Breast epithelium (tissue), 4 donors: ENCODE results near the gene BRCC3. TPM values are rescaled to one million over a fixed set of nuclear protein-coding genes. Genes with fewer than 3 reads are reported as not detected.
"Not testable (repeated sequence)": the region's sequence is repeated elsewhere in the genome, so short reads cannot be mapped to it uniquely, and the experiment has no call there.

Experiments
- DNase-seq, 2 donors: peaks; one replicate each; pipeline ENCODE4 v3.0.0-alpha.2; 2019; ENCODE audit warnings: low spot score in 2 of 2
- H3K27ac ChIP-seq, 2 donors: fragments of 200-600 bp; sonication (generic) in 1 of 2; one replicate each; pipeline ENCODE4 v1.5.1; 2016 to 2019; ENCODE audit warnings: mild to moderate bottlenecking in 1 of 2
- H3K27me3 ChIP-seq, 2 donors: fragments of 200-600 bp; sonication (generic) in 1 of 2; one replicate each; pipeline versions ENCODE4 v1.5.1 to v1.6.0; 2017 to 2019; ENCODE audit warnings: control low read depth in 1 of 2, mild to moderate bottlenecking in 1 of 2
- H3K36me3 ChIP-seq: fragments of 200-600 bp; one replicate; pipeline ENCODE4 v1.5.1; 2019
- H3K4me1 ChIP-seq, 2 donors: fragments of 200-600 bp; sonication (generic); one replicate each; pipeline ENCODE4 v1.5.1; 2016 to 2019; ENCODE audit warnings: control low read depth in 1 of 2
- H3K4me3 ChIP-seq, 3 donors: fragments of 200-600 bp; sonication (generic); 1 replicate in 2 of 3; 2 replicates in 1 of 3; pipeline ENCODE4 v1.5.1; 2016 to 2019; ENCODE audit warnings: mild to moderate bottlenecking in 3 of 3, moderate library complexity in 2 of 3
- H3K9me3 ChIP-seq, 2 donors: fragments of 200-600 bp; sonication (generic) in 1 of 2; one replicate each; pipeline ENCODE4 v1.5.1; 2016 to 2019; ENCODE audit warnings: control low read depth in 1 of 2
- POLR2A ChIP-seq: fragments of 450-650 bp; IDR thresholded peaks from one replicate; pipeline ENCODE4 v1.6.1; 2016; ENCODE audit warnings: antibody characterized with exemption, mild to moderate bottlenecking, moderate library complexity
- POLR2AphosphoS5 ChIP-seq, 3 donors: sonication (generic); formaldehyde crosslinking; IDR thresholded peaks; one replicate each; pipeline ENCODE4 v1.6.1; 2017; ENCODE audit warnings: antibody characterized with exemption in 3 of 3
- intact Hi-C: fragments of 100-400 bp; cut with DNase I; formaldehyde crosslinking; loops from one replicate; pipeline ENCODE4 v1.15.1; 2023; ENCODE audit warnings: low total_unique reads
- total RNA-seq, 3 donors: library from RNA; depleted of rRNA; stranded (reverse); fragments of >200 nt; gene quantifications; one replicate each; pipeline ENCODE4 v1.1.0, GENCODE V29; 2016
- TF ChIP-seq, protein P1 (sequence below), 3 donors: fragments of 450-650 bp; IDR thresholded peaks; one replicate each; pipeline ENCODE4 v1.5.1; 2016 to 2017; ENCODE audit warnings: antibody characterized with exemption in 3 of 3, mild to moderate bottlenecking in 3 of 3, moderate library complexity in 3 of 3

BRCC3 gene
- total RNA-seq, 3 donors from 2014 or later, result 12.8 to 16.0 (median 13.1) TPM

DNA sequence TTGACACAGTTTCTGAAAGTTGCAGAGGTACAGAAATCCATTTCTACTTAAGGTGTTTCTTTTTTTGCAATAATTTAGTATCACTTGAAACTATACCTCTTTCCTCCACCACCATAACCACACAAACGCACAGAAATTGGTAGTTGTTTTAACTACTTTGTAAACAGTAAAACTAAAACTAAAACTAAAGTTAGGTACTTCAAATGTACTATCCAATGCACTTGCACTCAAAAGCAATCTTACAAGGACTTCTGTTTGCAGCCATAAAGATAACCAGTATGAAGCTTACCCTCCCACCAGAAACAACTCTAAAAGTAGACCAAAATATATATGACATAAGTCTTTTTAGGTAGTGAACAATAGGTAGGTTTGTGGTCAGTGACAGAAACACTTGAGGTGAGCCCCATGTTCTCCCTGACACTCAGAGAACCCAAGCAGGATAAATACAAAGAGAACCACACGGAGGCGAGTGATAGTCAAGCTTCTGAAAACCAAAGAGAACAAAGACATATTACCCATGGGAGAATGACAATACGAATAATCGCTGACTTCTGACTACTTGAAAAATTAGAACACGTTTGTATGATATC, 72.7 kb downstream of the BRCC3 start:
- Histone ChIP-seq H3K36me3 (no peaks in the 10 kb centered on the region), H3K9me3 (no peaks in the 10 kb centered on the region), H3K27ac (no peak overlapping the region), H3K27me3 (no peaks in the 10 kb centered on the region), H3K4me1 (no peaks in the 10 kb centered on the region), H3K4me3 (no peak overlapping the region)
- intact Hi-C loops, result no loop called here
- DNase-seq, result no peak
- no peak for TF ChIP-seq POLR2A
- TF ChIP-seq, protein P1, sequence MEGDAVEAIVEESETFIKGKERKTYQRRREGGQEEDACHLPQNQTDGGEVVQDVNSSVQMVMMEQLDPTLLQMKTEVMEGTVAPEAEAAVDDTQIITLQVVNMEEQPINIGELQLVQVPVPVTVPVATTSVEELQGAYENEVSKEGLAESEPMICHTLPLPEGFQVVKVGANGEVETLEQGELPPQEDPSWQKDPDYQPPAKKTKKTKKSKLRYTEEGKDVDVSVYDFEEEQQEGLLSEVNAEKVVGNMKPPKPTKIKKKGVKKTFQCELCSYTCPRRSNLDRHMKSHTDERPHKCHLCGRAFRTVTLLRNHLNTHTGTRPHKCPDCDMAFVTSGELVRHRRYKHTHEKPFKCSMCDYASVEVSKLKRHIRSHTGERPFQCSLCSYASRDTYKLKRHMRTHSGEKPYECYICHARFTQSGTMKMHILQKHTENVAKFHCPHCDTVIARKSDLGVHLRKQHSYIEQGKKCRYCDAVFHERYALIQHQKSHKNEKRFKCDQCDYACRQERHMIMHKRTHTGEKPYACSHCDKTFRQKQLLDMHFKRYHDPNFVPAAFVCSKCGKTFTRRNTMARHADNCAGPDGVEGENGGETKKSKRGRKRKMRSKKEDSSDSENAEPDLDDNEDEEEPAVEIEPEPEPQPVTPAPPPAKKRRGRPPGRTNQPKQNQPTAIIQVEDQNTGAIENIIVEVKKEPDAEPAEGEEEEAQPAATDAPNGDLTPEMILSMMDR (IDR thresholded peaks at IDR 0.05), result no peak

DNA sequence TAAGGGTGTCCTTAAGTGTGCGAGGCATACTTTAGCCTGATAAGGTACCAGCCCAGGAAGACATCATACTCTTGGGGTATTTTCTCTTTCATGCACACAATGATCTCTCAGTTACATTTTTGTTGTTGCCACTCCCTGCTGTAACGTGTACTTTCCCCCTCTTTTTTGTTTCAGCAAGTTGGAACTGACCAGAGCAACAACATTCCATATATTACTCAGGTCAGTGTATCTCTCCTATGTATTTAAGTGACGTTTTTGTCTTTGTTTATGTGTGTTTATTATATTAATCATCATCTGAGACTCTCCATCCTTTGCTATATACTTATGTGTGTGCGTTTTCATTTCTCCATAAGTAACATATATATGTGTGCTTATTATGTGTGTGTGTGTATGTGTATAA, 73.6 kb downstream of the BRCC3 start:
- DNase-seq, result no peak
- TF ChIP-seq, protein P1 (IDR thresholded peaks at IDR 0.05), result no peak
- TF ChIP-seq POLR2AphosphoS5 (IDR thresholded peaks at IDR 0.05), result no peak
- intact Hi-C loops, result no loop called here

DNA sequence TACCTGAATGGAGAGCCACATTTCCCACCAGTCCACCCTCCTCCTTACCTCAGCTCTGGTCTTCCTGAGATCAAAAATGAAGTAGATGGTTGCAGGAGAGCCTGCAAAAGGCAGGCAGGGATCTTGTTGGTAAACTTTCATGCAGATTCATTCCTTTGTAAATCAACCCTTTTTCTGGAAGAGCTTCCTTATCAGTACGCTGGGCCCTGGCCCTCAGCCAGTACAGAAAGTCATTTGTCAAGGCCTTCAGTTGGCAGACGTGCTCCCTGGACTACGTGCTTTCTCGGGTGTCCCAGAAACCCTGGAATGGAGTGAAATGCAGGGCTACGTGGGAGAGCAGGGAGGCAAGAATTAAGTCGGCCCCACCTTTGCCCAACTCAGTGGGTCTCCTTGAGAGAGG, 76.3 kb downstream of the BRCC3 start:
- H3K27me3 ChIP-seq, H3K36me3 ChIP-seq, H3K4me3 ChIP-seq, DNase-seq, H3K4me1 ChIP-seq, intact Hi-C loops, H3K27ac ChIP-seq: not testable (repeated sequence)
- peaks cover 0 to 19% of the 10 kb centered on the region in 2 donors for H3K9me3 ChIP-seq

More for the DNA sequence above, 73.6 kb downstream of the BRCC3 start:
- no peaks in the 10 kb centered on the region for H3K27me3 ChIP-seq
- H3K36me3 ChIP-seq, result no peaks in the 10 kb centered on the region
- H3K4me3 ChIP-seq, result no peak overlapping the region
- H3K9me3 ChIP-seq, result peaks cover 0 to under 1% of the 10 kb centered on the region in 2 donors
- H3K4me1 ChIP-seq, result no peaks in the 10 kb centered on the region
- H3K27ac ChIP-seq, result no peak overlapping the region

DNA sequence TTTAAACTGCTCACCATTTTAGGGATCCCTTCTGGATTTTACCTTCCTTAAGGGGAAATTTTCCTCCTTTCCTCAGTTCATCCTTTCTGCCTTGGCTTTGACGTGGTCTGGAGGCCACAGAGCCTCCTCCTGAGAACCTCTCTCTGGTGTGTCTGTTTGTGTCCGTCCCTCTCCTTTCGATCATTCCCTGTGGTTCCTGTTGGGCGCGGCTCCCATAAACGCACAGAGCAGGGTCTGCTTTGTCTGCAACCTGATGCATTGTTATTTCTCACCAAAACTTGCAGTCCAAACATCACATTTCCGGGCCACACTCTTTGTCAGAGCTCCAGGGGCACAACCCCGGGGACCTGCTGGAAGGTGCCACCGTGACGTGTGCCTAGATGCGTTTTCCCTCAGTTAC, 76.9 kb downstream of the BRCC3 start:
- DNase-seq, H3K27me3 ChIP-seq, H3K4me3 ChIP-seq, intact Hi-C loops, H3K36me3 ChIP-seq, H3K27ac ChIP-seq, H3K4me1 ChIP-seq: not testable (repeated sequence)
- peaks cover 0 to 25% of the 10 kb centered on the region in 2 donors for H3K9me3 ChIP-seq

DNA sequence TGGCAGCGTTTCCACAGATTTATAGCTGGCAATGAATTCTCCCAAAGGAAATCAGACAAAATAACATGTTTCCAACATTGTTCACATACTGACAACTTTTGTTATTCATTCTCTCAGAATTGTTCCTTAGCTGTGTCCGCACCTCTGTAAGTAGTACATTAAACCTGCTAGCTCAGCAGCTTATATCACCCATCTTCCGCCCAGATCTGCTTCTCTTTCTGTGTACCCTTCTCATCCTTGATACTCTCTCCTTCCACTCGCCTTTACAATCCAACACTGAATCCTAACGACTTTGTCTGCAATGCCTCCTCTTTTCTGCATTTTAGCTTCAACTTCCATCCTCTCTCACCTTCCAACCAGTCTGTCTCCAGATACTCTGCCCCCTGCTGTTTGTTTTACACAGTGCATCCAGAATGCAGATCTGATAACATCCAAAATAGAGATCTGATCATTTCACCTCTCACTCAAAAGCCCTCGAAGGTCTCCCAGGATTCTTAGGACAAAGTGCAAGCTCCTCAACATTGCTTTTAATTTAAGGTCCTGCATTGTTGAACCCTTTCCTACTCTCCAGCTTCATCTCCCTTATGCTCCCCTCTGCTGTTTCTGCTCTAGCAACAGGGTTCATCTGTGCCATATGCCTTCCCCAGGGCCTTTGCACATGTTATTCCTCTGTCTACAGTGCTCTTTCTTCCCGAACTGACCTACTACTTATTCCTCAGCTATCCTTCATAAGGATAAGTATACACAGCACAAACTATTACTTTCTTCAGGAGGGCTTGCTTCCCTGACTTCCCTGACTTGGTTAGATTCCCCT, 77.6 kb downstream of the BRCC3 start:
- no peak overlapping the region for H3K27ac ChIP-seq
- no peak overlapping the region for H3K4me3 ChIP-seq
- peaks cover 0 to 32% of the 10 kb centered on the region in 2 donors for H3K9me3 ChIP-seq
- intact Hi-C loops, result no loop called here
- H3K27me3 ChIP-seq, result no peaks in the 10 kb centered on the region
- DNase-seq, result no peak
- no peaks in the 10 kb centered on the region for H3K4me1 ChIP-seq
- no peaks in the 10 kb centered on the region for H3K36me3 ChIP-seq
- TF ChIP-seq, protein P1 (IDR thresholded peaks at IDR 0.05), result peak in 1 of 3 donors; percentile 7
- no peak for TF ChIP-seq POLR2A
- TF ChIP-seq POLR2AphosphoS5 (IDR thresholded peaks at IDR 0.05), result no peak

DNA sequence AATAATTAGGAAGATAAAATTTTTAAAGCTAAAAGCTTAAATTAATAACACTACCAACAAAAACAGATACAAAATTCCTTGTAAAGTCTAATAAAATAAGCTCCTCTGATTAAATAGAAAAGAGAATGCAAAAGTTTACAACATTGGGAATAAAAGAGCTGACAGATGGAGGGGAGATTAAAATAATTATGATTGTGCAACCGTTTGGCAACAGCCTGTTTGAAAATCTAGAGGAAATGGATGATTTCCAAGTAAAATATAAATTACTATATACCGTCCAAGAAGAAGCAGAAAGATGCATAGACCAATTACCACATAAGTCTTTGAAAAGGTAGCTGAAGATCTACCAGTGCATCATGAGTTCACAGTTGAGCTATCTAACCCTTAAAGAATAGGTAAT, 98.6 kb downstream of the BRCC3 start:
- H3K4me3 ChIP-seq, result no peak overlapping the region
- no peaks in the 10 kb centered on the region for H3K4me1 ChIP-seq
- intact Hi-C loops, result no loop called here
- no peaks in the 10 kb centered on the region for H3K27me3 ChIP-seq
- H3K36me3 ChIP-seq, result no peaks in the 10 kb centered on the region
- TF ChIP-seq POLR2AphosphoS5 (IDR thresholded peaks at IDR 0.05) (no peak), POLR2A (no peak)
- TF ChIP-seq, protein P1 (IDR thresholded peaks at IDR 0.05), result no peak
- no peaks in the 10 kb centered on the region for H3K9me3 ChIP-seq
- no peak for DNase-seq
- H3K27ac ChIP-seq, result no peak overlapping the region
